Activated CD4-positive, alpha-beta T cell treated with anti-CD3 and anti-CD28 coated beads, Interleukin-2, Interleukin-4, amounts not matched to agents 100 ng/mL and 50 ng/mL, durations not matched to agents 16 hours and 8 hours (primary cell): Measurements from ENCODE around the gene SLC4A4.
A peak's percentile ranks its signal among the peaks of the same experiment; 100 is the strongest.

ENCODE experiments used
- DNase-seq: peaks from one replicate; pipeline ENCODE4 v3.0.0-alpha.2; 2020; ENCODE audit warnings: low spot score

Gene SLC4A4

GRCh38 chr4:71540749-71541269 is 202.0 kb downstream of the SLC4A4 start:
- no peak for DNase-seq

DNA sequence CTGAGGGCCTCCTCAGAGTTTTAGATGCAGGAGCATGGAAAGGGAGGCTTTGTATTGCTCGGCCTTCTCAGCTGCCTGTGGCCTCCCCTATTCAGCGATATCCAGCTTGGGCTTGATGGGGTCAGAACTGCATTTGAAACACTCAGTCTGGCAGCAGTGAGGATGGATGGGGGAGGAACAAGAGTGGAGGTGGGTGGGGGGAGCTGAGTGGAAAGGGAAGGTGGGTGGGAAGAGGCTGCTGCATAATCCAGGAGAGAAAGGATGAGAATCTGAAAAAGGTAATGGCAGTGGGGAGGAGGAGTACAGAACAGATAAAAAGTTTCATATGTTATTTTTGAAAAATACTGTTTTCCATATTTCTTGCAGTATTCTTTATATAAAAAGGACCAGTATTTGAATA is 202.7 kb downstream of the SLC4A4 start:
- no peak for DNase-seq

DNA sequence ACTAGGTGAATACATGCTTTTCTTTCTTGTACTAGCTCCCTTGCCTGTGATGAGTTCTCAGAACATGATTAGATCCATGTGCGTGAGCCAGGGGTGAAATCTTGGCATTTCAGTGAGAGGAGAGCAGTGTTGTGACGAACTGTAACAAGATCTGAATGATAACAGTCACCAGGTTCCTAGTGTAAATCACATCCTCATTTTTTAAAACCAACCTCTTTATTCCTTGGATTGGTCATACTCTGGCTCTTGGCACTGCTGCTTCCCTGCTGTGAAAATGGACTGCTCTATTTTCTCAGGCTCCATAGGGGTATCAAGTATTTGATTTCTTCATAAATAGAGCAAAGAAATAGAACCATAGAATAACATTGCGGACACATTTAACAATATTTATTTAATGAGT is 206.3 kb downstream of the SLC4A4 start:
- no peak for DNase-seq

DNA sequence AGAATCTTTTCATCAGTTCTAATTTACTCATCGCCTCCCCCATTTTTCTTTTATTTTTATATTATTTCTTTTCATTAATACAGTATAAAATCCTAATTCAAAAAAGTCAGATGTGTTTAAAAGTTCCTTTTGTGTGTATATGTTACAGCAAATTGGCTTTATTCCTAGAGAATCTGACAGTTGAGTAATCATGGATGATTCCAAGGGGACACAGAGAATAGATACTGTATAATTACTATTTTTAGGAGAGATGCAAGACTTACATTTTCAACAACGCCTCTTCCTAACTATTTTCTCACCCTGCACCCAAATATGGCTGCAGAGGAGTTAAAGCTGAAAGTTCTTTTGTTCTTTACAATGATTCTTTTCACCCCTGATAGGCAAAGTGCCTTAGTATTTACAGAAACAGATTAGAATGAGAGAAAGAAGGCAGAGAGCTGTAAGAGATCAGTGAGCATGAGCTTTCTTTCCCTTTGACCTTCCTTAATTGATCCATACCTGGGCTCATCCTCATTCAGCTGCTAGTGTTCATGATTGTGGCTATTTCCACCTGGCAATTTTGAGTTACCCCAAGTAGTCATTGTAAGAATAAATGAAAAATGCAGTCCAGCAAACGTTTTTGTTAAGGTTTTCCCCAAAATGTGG is 210.8 kb downstream of the SLC4A4 start:
- no peak for DNase-seq

GRCh38 chr4:71550220-71551165 is 211.7 kb downstream of the SLC4A4 start:
- DNase-seq, result no peak

GRCh38 chr4:71553605-71554004 is 214.8 kb downstream of the SLC4A4 start:
- DNase-seq, result no peak

GRCh38 chr4:71554025-71554424 is 215.2 kb downstream of the SLC4A4 start:
- no peak for DNase-seq

GRCh38 chr4:71558248-71558647 is 219.4 kb downstream of the SLC4A4 start:
- peak; percentile 22 for DNase-seq

GRCh38 chr4:71559957-71560571 is 221.2 kb downstream of the SLC4A4 start:
- DNase-seq, result no peak

GRCh38 chr4:71564775-71565174 is 226.0 kb downstream of the SLC4A4 start:
- no peak for DNase-seq

DNA sequence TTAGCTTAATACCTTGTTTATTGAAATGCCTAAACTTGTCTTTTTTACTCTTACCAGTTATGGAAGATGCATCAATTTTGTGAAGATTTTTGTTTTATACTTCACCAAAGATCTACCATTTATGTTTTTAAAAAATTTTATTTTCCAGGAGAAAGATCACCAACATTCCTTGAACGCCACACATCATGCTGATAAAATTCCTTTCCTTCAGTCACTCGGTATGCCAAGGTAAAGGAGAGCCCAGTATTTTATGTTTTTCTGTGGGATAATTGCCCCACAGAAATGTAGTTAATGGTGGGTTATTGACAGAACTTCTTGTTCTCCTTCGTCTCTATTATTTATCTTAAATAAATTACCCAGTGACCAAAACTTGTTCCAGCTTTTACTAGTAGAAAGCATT is 228.0 kb downstream of the SLC4A4 start:
- DNase-seq, result no peak

DNA sequence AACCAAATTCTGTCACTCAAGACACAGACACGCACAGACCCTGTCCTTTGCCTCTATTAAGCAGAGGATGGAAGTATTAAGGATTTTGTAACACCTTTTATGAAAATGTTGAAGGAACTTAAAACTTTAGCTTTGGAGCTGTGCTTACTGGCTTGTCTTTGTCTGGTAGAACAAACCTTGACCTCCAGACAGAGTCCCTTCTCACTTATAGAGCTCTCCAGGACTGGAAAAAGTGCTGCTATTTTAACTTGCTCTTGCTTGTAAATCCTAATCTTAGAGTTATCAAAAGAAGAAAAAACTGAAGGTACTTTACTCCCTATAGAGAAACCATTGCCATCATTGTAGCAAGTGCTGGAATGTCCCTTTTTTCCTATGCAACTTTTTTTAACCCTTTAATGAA is 229.3 kb downstream of the SLC4A4 start:
- no peak for DNase-seq

- no peak for DNase-seq
These were observed 231.7 kb downstream of the SLC4A4 start for GRCh38 chr4:71570492-71570891.

DNA sequence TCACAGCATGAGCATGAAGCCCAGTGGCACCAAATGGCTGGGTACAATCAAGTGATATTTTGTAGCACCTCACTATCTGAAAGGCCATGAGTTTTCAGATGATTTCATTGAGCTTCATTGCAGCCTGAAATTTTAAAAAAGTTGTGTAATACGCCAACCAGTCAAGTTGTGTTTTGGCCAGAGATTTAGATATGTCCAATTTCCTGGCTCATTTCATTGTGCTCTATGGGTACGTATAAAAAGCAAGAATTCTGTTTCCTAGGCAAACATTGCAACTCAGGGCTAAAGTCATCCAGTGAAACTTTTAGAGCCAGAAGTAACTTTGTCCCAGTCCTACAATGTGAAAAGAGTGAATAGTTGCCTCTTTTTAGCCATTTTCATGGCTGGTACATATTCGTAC is 232.5 kb downstream of the SLC4A4 start:
- no peak for DNase-seq

- DNase-seq, result no peak
These were observed 245.2 kb downstream of the SLC4A4 start for GRCh38 chr4:71583971-71584370.

DNA sequence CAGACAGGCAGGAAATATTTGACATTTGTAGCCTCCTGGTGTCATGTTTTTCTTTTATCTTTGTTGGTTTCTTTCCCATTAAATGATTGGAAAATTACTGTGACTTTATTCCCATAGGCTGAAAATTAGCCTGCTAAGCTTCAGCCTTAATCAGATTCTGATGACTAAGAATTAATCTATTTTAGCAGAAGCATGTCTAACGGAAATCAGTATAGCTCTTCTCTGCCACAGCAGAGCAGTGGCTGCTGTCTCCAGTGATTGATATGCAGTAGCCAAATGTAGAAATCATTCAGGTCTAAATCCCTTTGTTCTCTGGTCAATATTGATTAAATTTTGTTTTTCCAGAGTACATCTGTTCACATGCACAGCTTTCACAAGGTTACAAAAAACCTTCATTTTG is 245.8 kb downstream of the SLC4A4 start:
- DNase-seq, result no peak

GRCh38 chr4:71586087-71586763 is 247.4 kb downstream of the SLC4A4 start:
- no peak for DNase-seq

GRCh38 chr4:71587995-71588394 is 249.2 kb downstream of the SLC4A4 start:
- no peak for DNase-seq

GRCh38 chr4:71592793-71593192 is 254.0 kb downstream of the SLC4A4 start:
- DNase-seq, result no peak

- DNase-seq, result no peak
These were observed 254.5 kb downstream of the SLC4A4 start for GRCh38 chr4:71593311-71593710.

DNA sequence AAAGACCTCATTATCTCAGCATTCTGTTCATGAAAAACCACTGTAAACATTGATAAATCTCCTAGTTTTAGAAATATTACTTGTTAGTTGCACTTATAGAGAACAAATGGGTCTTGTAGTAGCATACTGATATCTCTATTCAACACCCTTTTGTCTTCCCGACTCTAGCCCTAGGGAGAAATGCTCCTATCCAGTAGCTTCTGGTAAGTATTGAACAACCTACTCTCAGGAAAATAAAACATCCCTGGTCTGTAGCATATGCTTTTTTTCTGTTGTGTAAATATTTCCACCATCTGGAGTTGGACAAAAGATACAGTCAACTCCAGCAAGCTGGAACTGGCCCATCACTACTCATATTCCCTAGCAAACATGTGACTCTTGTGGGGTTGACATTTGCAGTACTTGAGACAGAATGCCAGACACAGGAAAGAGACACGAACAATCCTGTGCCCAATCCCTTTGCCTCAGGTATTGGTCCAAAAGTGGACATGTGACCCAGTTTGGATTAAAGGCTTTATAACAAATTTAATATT is 256.8 kb downstream of the SLC4A4 start:
- no peak for DNase-seq

GRCh38 chr4:71599578-71599977 is 260.8 kb downstream of the SLC4A4 start:
- no peak for DNase-seq
